ENCODE data around the gene NPTX1.

DNA sequence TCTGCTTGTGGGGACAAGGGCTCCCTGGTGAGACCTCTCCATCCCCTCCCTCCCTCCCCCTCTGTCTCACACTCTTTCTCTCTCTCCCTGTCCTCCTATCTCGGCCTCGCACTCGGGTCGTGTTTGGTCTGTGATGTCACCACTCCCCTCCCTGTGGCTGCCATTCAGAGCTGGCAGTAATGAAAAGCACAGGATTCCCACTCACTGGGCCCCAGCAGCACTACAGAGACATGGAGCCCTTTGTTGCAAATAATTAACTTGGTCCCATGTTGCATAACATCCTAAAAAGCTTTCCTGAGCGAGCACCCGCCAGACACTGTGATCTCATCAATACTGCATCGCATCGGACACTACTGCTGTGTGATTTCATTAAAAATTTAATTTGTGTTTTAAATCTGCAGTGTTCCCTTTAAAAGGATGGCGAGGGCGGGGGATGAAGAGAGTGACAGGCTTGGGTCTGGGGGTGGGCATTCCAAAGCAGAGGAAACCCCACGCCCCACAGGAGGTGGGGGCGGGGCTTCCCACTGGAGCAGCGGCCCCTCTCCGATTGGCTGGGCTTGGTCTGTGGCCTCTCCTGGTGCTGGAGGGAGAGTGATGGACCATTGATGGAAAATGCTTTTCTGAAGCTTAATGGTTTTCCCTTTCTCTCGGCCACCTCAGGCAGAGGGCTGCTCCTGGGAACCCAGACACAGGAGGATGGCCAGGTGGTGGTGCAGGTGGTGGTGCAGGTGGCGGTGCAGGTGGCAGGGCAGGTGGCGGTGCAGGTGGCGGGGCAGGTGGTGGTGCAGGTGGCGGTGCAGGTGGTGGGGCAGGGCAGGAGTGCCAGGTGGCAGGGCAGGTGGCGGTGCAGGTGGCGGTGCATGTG, 15.3 kb upstream of the NPTX1 start:
- no peak for TF ChIP-seq EZH2phosphoT487 (conservative IDR thresholded peaks at IDR 0.05; ENCODE audit: low read length)
- TF ChIP-seq, protein P1, sequence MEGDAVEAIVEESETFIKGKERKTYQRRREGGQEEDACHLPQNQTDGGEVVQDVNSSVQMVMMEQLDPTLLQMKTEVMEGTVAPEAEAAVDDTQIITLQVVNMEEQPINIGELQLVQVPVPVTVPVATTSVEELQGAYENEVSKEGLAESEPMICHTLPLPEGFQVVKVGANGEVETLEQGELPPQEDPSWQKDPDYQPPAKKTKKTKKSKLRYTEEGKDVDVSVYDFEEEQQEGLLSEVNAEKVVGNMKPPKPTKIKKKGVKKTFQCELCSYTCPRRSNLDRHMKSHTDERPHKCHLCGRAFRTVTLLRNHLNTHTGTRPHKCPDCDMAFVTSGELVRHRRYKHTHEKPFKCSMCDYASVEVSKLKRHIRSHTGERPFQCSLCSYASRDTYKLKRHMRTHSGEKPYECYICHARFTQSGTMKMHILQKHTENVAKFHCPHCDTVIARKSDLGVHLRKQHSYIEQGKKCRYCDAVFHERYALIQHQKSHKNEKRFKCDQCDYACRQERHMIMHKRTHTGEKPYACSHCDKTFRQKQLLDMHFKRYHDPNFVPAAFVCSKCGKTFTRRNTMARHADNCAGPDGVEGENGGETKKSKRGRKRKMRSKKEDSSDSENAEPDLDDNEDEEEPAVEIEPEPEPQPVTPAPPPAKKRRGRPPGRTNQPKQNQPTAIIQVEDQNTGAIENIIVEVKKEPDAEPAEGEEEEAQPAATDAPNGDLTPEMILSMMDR (IDR thresholded peaks at IDR 0.05; ENCODE audit: insufficient read depth, low read length, poor library complexity, severe bottlenecking), result no peak
